WTC11 (cell line): ENCODE data around the gene MYLK. TPM values are rescaled to one million over a fixed set of nuclear protein-coding genes. Genes with fewer than 3 reads are reported as not detected.

Source experiments
- ATAC-seq: fragments of 200-7000 bp; cut with Tn5 transposase; 2 replicates; pipeline ENCODE4 v1.10.0; 2021; ENCODE audit warnings: mild to moderate bottlenecking, moderate library complexity
- CTCF ChIA-PET: fragments of 300-600 bp; sonication (Branson Sonifier 250); formaldehyde crosslinking; loops from one replicate; lab custom pipeline; 2021; ENCODE audit warnings: antibody characterized with exemption; lab: Charles Lee
- POLR2A ChIA-PET: fragments of 350-600 bp; sonication (Branson Sonifier 250); formaldehyde crosslinking; loops from one replicate; lab custom pipeline; 2021; ENCODE audit warnings: antibody characterized with exemption; lab: Charles Lee
- DNase-seq: peaks from one replicate; pipeline ENCODE4 v3.0.0; 2021; ENCODE audit warnings: low spot score
- H3K27ac Mint-ChIP-seq: 2 replicates; pipeline ENCODE4 v1.8.0; 2021; ENCODE audit warnings: mixed read lengths
- H3K27me3 Mint-ChIP-seq: 2 replicates; pipeline ENCODE4 v1.8.0; 2021; ENCODE audit warnings: low read depth, mild to moderate bottlenecking, moderate library complexity, mixed read lengths
- H3K36me3 Mint-ChIP-seq: 2 replicates; pipeline ENCODE4 v1.8.0; 2021; ENCODE audit warnings: mixed read lengths
- H3K4me1 Mint-ChIP-seq: 2 replicates; pipeline ENCODE4 v1.8.0; 2022; ENCODE audit warnings: mixed read lengths
- H3K4me3 Mint-ChIP-seq: 2 replicates; pipeline ENCODE4 v1.8.0; 2021; ENCODE audit warnings: mild to moderate bottlenecking, moderate library complexity, mixed read lengths
- H3K9me3 Mint-ChIP-seq: 2 replicates; pipeline ENCODE4 v1.8.0; 2021; ENCODE audit warnings: mixed read lengths
- ATF2 ChIP-seq: sonication (generic); formaldehyde crosslinking; IDR thresholded peaks from 2 replicates; pipeline ENCODE4 v1.8.1; 2022; ENCODE audit warnings: low read depth, missing genetic modification reagents, borderline replicate concordance
- CREM ChIP-seq: sonication (generic); formaldehyde crosslinking; IDR thresholded peaks from 2 replicates; pipeline ENCODE4 v1.8.1; 2022; ENCODE audit warnings: mild to moderate bottlenecking, missing genetic modification reagents, moderate library complexity
- CTCF ChIP-seq: fragments of 200-600 bp; IDR thresholded peaks from 2 replicates; pipeline ENCODE4 v1.8.0; 2022; ENCODE audit warnings: antibody characterized with exemption
- ESRRA ChIP-seq: sonication (generic); formaldehyde crosslinking; IDR thresholded peaks from 2 replicates; pipeline ENCODE4 v1.8.1; 2022; ENCODE audit warnings: mild to moderate bottlenecking, missing genetic modification reagents, borderline replicate concordance
- ETV6 ChIP-seq: sonication (generic); formaldehyde crosslinking; IDR thresholded peaks from 2 replicates; pipeline ENCODE4 v1.8.1; 2022; ENCODE audit warnings: mild to moderate bottlenecking, missing genetic modification reagents
- FOXJ3 ChIP-seq: sonication (generic); formaldehyde crosslinking; IDR thresholded peaks from 2 replicates; pipeline ENCODE4 v1.9.0; 2021; ENCODE audit warnings: missing genetic modification reagents, mild to moderate bottlenecking, borderline replicate concordance
- FOXK1 ChIP-seq: sonication (generic); formaldehyde crosslinking; IDR thresholded peaks from 2 replicates; pipeline ENCODE4 v1.8.0; 2022; ENCODE audit warnings: mild to moderate bottlenecking, moderate library complexity, missing genetic modification reagents
- MLX ChIP-seq: sonication (generic); formaldehyde crosslinking; IDR thresholded peaks from 2 replicates; pipeline ENCODE4 v1.8.1; 2023; ENCODE audit warnings: mild to moderate bottlenecking, missing genetic modification reagents, moderate library complexity
- NFYB ChIP-seq: sonication (generic); formaldehyde crosslinking; conservative IDR thresholded peaks from 2 replicates; pipeline ENCODE4 v1.8.0; 2022; ENCODE audit warnings: low read depth, missing genetic modification reagents
- NR1H2 ChIP-seq: sonication (generic); formaldehyde crosslinking; IDR thresholded peaks from 2 replicates; pipeline ENCODE4 v1.9.0; 2021; ENCODE audit warnings: mild to moderate bottlenecking, moderate library complexity, missing genetic modification reagents
- NR3C1 ChIP-seq: sonication (generic); formaldehyde crosslinking; conservative IDR thresholded peaks from 2 replicates; pipeline ENCODE4 v1.8.1; 2023; ENCODE audit warnings: low read depth, mild to moderate bottlenecking, missing genetic modification reagents
- OVOL2 ChIP-seq: fragments of 250-450 bp; sonication (Bioruptor Pico); IDR thresholded peaks from 2 replicates; pipeline ENCODE4 v1.9.0; 2021; ENCODE audit warnings: mild to moderate bottlenecking, borderline replicate concordance
- PRDM15 ChIP-seq: sonication (generic); formaldehyde crosslinking; IDR thresholded peaks from 2 replicates; pipeline ENCODE4 v1.8.0; 2022; ENCODE audit warnings: missing genetic modification reagents
- USF1 ChIP-seq: sonication (generic); formaldehyde crosslinking; IDR thresholded peaks from 2 replicates; pipeline ENCODE4 v1.8.0; 2022; ENCODE audit warnings: mild to moderate bottlenecking, missing genetic modification reagents
- ZBTB21 ChIP-seq: sonication (generic); formaldehyde crosslinking; IDR thresholded peaks from 2 replicates; pipeline ENCODE4 v1.8.1; 2023; ENCODE audit warnings: mild to moderate bottlenecking, missing genetic modification reagents, borderline replicate concordance
- ZNF281 ChIP-seq: sonication (generic); formaldehyde crosslinking; IDR thresholded peaks from 2 replicates; pipeline ENCODE4 v1.8.0; 2023; ENCODE audit warnings: mild to moderate bottlenecking, missing genetic modification reagents
- ZNF425 ChIP-seq: fragments of 250-450 bp; sonication (Bioruptor Pico); conservative IDR thresholded peaks from 2 replicates; pipeline ENCODE4 v1.9.0; 2021; ENCODE audit warnings: mild to moderate bottlenecking
- ZNF671 ChIP-seq: fragments of 250-450 bp; sonication (Bioruptor Pico); IDR thresholded peaks from 2 replicates; pipeline ENCODE4 v1.8.0; 2021; ENCODE audit warnings: mild to moderate bottlenecking
- total RNA-seq: library from RNA; stranded (reverse); gene quantifications from 3 replicates; pipeline ENCODE4 v1.2.3, GENCODE V29; 2021
- TF ChIP-seq, protein P1 (sequence below): sonication (generic); formaldehyde crosslinking; IDR thresholded peaks from 2 replicates; pipeline ENCODE4 v1.8.0; 2023; ENCODE audit warnings: missing genetic modification reagents
- TF ChIP-seq, protein P2 (sequence below): sonication (generic); formaldehyde crosslinking; IDR thresholded peaks from 2 replicates; pipeline ENCODE4 v1.8.1; 2022; ENCODE audit warnings: missing genetic modification reagents, borderline replicate concordance

Gene MYLK
- total RNA-seq, 1 experiment from 2014 or later = 10.4 TPM

- no peak for TF ChIP-seq NR3C1
- no peak for TF ChIP-seq ZBTB21
- TF ChIP-seq NR1H2 (CRISPR knock-in tag) = no peak
- TF ChIP-seq ETV6 (CRISPR knock-in tag) = no peak
- no peak for TF ChIP-seq FOXJ3
- no peak for TF ChIP-seq MLX (CRISPR knock-in tag)
- TF ChIP-seq ZNF671 (CRISPR knock-in tag) = no peak
- TF ChIP-seq OVOL2 = no peak
- TF ChIP-seq USF1 (CRISPR knock-in tag) = no peak
- TF ChIP-seq, all 79 proteins: peak for 0
- Mint-ChIP-seq H3K36me3 (no peaks in the 10 kb centered on the region), H3K4me3 (no peak overlapping the region), H3K4me1 (no peaks in the 10 kb centered on the region), H3K27ac (no peak overlapping the region), H3K9me3 (no peaks in the 10 kb centered on the region), H3K27me3 (no peaks in the 10 kb centered on the region)
- no peak for DNase-seq
- ChIA-PET CTCF (interaction anchor here (0.6 to 2.2 kb wide), 5 partner anchors 26 to 566 kb away, joined by 3 to 6 read pairs (median 4); no protein-coding TSS in a partner anchor), POLR2A (no interaction called here)
- no peak for ATAC-seq
Measured at GRCh38 chr3:123686251-123686650, 197.9 kb downstream of the MYLK start.

DNA sequence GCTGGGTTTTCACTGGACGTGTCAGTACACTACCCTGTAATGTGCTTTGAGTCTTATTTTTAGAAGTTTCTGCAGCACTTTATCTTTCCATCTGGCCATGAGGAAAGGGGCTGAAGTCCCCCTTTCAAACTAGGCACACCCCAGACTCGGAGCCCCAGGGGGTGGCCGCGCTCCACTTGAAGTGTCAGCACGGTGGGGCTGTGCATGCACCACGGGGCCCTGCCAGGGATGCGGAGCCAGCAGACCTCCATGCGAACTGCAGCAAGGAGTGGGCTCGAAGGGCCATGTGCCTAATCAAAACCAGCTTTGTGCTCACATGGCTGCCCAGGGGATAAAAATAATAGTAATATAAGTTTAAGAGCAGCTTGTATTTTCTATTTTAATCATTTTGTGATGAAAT is 198.4 kb downstream of the MYLK start:
- Mint-ChIP-seq H3K36me3 (no peaks in the 10 kb centered on the region), H3K4me1 (no peaks in the 10 kb centered on the region), H3K27me3 (no peaks in the 10 kb centered on the region), H3K9me3 (no peaks in the 10 kb centered on the region), H3K27ac (no peak overlapping the region), H3K4me3 (no peak overlapping the region)
- ChIA-PET POLR2A (no interaction called here), CTCF (interaction anchor here (0.6 to 2.2 kb wide), 3 partner anchors 26 to 565 kb away, joined by 3 to 6 read pairs (median 4); no protein-coding TSS in a partner anchor)
- ATAC-seq = no peak
- DNase-seq = no peak
- no peak for TF ChIP-seq ZNF281
- no peak for TF ChIP-seq CREM (CRISPR knock-in tag)
- TF ChIP-seq, protein P1, sequence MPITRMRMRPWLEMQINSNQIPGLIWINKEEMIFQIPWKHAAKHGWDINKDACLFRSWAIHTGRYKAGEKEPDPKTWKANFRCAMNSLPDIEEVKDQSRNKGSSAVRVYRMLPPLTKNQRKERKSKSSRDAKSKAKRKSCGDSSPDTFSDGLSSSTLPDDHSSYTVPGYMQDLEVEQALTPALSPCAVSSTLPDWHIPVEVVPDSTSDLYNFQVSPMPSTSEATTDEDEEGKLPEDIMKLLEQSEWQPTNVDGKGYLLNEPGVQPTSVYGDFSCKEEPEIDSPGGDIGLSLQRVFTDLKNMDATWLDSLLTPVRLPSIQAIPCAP (CRISPR knock-in tag) = no peak
- TF ChIP-seq ZNF425 = no peak
- TF ChIP-seq ATF2 (CRISPR knock-in tag) = no peak
- TF ChIP-seq ESRRA (CRISPR knock-in tag) = no peak
- no peak for TF ChIP-seq PRDM15 (CRISPR knock-in tag)
- no peak for TF ChIP-seq FOXK1
- TF ChIP-seq NFYB = no peak
- TF ChIP-seq, protein P2, sequence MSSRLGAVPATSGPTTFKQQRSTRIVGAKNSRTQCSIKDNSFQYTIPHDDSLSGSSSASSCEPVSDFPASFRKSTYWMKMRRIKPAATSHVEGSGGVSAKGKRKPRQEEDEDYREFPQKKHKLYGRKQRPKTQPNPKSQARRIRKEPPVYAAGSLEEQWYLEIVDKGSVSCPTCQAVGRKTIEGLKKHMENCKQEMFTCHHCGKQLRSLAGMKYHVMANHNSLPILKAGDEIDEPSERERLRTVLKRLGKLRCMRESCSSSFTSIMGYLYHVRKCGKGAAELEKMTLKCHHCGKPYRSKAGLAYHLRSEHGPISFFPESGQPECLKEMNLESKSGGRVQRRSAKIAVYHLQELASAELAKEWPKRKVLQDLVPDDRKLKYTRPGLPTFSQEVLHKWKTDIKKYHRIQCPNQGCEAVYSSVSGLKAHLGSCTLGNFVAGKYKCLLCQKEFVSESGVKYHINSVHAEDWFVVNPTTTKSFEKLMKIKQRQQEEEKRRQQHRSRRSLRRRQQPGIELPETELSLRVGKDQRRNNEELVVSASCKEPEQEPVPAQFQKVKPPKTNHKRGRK (CRISPR knock-in tag) = no peak
- no peak for TF ChIP-seq CTCF
